Trophoblast cell (in vitro differentiated cells and primary cell): ENCODE results near the gene MAP1B.

Experiments
- DNase-seq, 2 donors: peaks; one replicate each; pipeline ENCODE4 v3.0.0-alpha.2; 2016
- H2AFZ ChIP-seq: 2 replicates; pipeline ENCODE4 v1.6.1; 2013; ENCODE audit warnings: low read length, moderate library complexity, mild to moderate bottlenecking; ENCODE audit not compliant: insufficient read depth, poor library complexity
- H2AK5ac ChIP-seq: 2 replicates; pipeline ENCODE4 v1.6.1; 2013; ENCODE audit warnings: mild to moderate bottlenecking, low read length
- H2BK120ac ChIP-seq: 2 replicates; pipeline ENCODE4 v1.6.1; 2013; ENCODE audit warnings: low read length, mild to moderate bottlenecking, moderate library complexity; ENCODE audit not compliant: insufficient read depth, poor library complexity
- H2BK12ac ChIP-seq: 2 replicates; pipeline ENCODE4 v1.6.1; 2013; ENCODE audit warnings: mild to moderate bottlenecking, low read length, moderate library complexity
- H2BK5ac ChIP-seq: 2 replicates; pipeline ENCODE4 v1.6.1; 2013; ENCODE audit warnings: low read length, low read depth, moderate library complexity, mild to moderate bottlenecking; ENCODE audit not compliant: poor library complexity
- H3K14ac ChIP-seq: 2 replicates; pipeline ENCODE4 v1.6.1; 2013; ENCODE audit warnings: mild to moderate bottlenecking, low read length
- H3K18ac ChIP-seq: 2 replicates; pipeline ENCODE4 v1.6.1; 2013; ENCODE audit warnings: mild to moderate bottlenecking, low read length
- H3K23ac ChIP-seq: 2 replicates; pipeline ENCODE4 v1.6.1; 2013; ENCODE audit warnings: low read length
- H3K27ac ChIP-seq: 2 replicates; pipeline ENCODE4 v1.5.1; 2013; ENCODE audit warnings: low read depth, mild to moderate bottlenecking, inconsistent platforms, low read length, moderate library complexity
- H3K27me3 ChIP-seq: 2 replicates; pipeline ENCODE4 v1.6.1; 2013; ENCODE audit warnings: inconsistent platforms, mild to moderate bottlenecking, low read length, moderate library complexity; ENCODE audit not compliant: insufficient read depth
- H3K36me3 ChIP-seq, 2 experiments: 1 replicate in 1 of 2; 2 replicates in 1 of 2; pipeline ENCODE4 v1.6.1; 2013; ENCODE audit warnings: low read length in 2 of 2, mild to moderate bottlenecking in 2 of 2, moderate library complexity in 1 of 2; ENCODE audit not compliant: insufficient read depth in 2 of 2, control insufficient read depth in 1 of 2
- H3K4ac ChIP-seq: 2 replicates; pipeline ENCODE4 v1.6.1; 2013; ENCODE audit warnings: low read depth, mild to moderate bottlenecking, low read length, moderate library complexity
- H3K4me1 ChIP-seq, 2 experiments: 1 replicate in 1 of 2; 2 replicates in 1 of 2; pipeline ENCODE4 v1.6.1; 2013; ENCODE audit warnings: low read length in 2 of 2, mild to moderate bottlenecking in 2 of 2, moderate library complexity in 1 of 2; ENCODE audit not compliant: insufficient read depth in 2 of 2, control insufficient read depth in 1 of 2
- H3K4me2 ChIP-seq: 2 replicates; pipeline ENCODE4 v1.6.1; 2013; ENCODE audit warnings: inconsistent platforms, mild to moderate bottlenecking, low read length, moderate library complexity
- H3K4me3 ChIP-seq: 2 replicates; pipeline ENCODE4 v1.5.1; 2013; ENCODE audit warnings: mild to moderate bottlenecking, low read depth, low read length, inconsistent platforms
- H3K79me1 ChIP-seq: one replicate; pipeline ENCODE4 v1.6.1; 2013; ENCODE audit warnings: low read length
- H3K79me2 ChIP-seq: 2 replicates; pipeline ENCODE4 v1.6.1; 2013; ENCODE audit warnings: low read length, mild to moderate bottlenecking; ENCODE audit not compliant: control insufficient read depth, insufficient read depth, poor library complexity
- H3K9ac ChIP-seq: 2 replicates; pipeline ENCODE4 v1.6.1; 2013; ENCODE audit warnings: mild to moderate bottlenecking, low read length
- H3K9me3 ChIP-seq: 2 replicates; pipeline ENCODE4 v1.6.1; 2013; ENCODE audit warnings: low read depth, mild to moderate bottlenecking, control low read depth, inconsistent platforms, low read length; ENCODE audit not compliant: insufficient read depth
- H4K12ac ChIP-seq: 2 replicates; pipeline ENCODE4 v1.6.1; 2013; ENCODE audit warnings: low read depth, mild to moderate bottlenecking, low read length, moderate library complexity
- H4K8ac ChIP-seq: 2 replicates; pipeline ENCODE4 v1.6.1; 2013; ENCODE audit warnings: low read depth, mild to moderate bottlenecking, low read length, moderate library complexity
- H4K91ac ChIP-seq: one replicate; pipeline ENCODE4 v1.6.1; 2013; ENCODE audit warnings: low read depth, mild to moderate bottlenecking, low read length, moderate library complexity
- WGBS: extraction: QIAGEN DNeasy Blood & Tissue Kit; methylation state at CpG from one replicate; pipeline ENCODE4 v1.1.7; 2013; ENCODE audit warnings: missing lambda C conversion rate; ENCODE audit not compliant: insufficient read length, insufficient coverage; ENCODE audit errors: extremely low coverage; 5-methylcytosine and 5-hydroxymethylcytosine counted together

MAP1B gene

GRCh38 chr5:72206994-72207393, 99.7 kb downstream of the MAP1B start:
- Histone ChIP-seq H3K4ac (no peak overlapping the region), H3K27me3 (no peaks in the 10 kb centered on the region), H3K36me3 (peaks cover 0 to 12% of the 10 kb centered on the region in 2 experiments), H3K79me2 (no peaks in the 10 kb centered on the region), H4K12ac (no peak overlapping the region), H3K4me2 (no peak overlapping the region), H3K14ac (no peak overlapping the region), H3K27ac (no peak overlapping the region), H2AFZ (no peak overlapping the region), H3K18ac (no peak overlapping the region), H3K4me1 (peaks cover 4 to 9% of the 10 kb centered on the region in 2 experiments), H4K91ac (no peak overlapping the region), H3K79me1 (peaks cover 2% of the 10 kb centered on the region), H3K9me3 (no peaks in the 10 kb centered on the region), H3K9ac (no peak overlapping the region), H3K4me3 (no peak overlapping the region), H2AK5ac (no peak overlapping the region), H4K8ac (no peak overlapping the region), H2BK12ac (no peak overlapping the region), H2BK5ac (no peak overlapping the region), H2BK120ac (no peak overlapping the region), H3K23ac (no peak overlapping the region)
- no peak for DNase-seq
- WGBS: no CpG with 5 or more reads among the region's 3 CpGs

- no peak overlapping the region for H3K23ac ChIP-seq
- no peaks in the 10 kb centered on the region for H3K79me2 ChIP-seq
- H3K9me3 ChIP-seq: no peaks in the 10 kb centered on the region
- H3K14ac ChIP-seq: no peak overlapping the region
- H2AK5ac ChIP-seq: no peak overlapping the region
- H3K4me3 ChIP-seq: no peak overlapping the region
- H3K79me1 ChIP-seq: peaks cover 2% of the 10 kb centered on the region
- 100% methylated on average over 1 of the region's 3 CpGs for WGBS
- H4K91ac ChIP-seq: no peak overlapping the region
- no peak overlapping the region for H3K4ac ChIP-seq
- H3K36me3 ChIP-seq: peaks cover 0 to 11% of the 10 kb centered on the region in 2 experiments
- no peak overlapping the region for H4K8ac ChIP-seq
- no peak overlapping the region for H2AFZ ChIP-seq
- H2BK12ac ChIP-seq: no peak overlapping the region
- no peak for DNase-seq
- H3K4me1 ChIP-seq: peaks cover 4 to 6% of the 10 kb centered on the region in 2 experiments
- no peak overlapping the region for H3K9ac ChIP-seq
- H3K27ac ChIP-seq: no peak overlapping the region
- H3K27me3 ChIP-seq: no peaks in the 10 kb centered on the region
- no peak overlapping the region for H3K4me2 ChIP-seq
- H2BK120ac ChIP-seq: no peak overlapping the region
- no peak overlapping the region for H2BK5ac ChIP-seq
- no peak overlapping the region for H3K18ac ChIP-seq
- H4K12ac ChIP-seq: no peak overlapping the region
These were observed 101.2 kb downstream of the MAP1B start for GRCh38 chr5:72208324-72208926.

- no peak overlapping the region for H3K27ac ChIP-seq
- no peak overlapping the region for H2BK12ac ChIP-seq
- H3K4ac ChIP-seq: no peak overlapping the region
- no peak overlapping the region for H2AFZ ChIP-seq
- no peak overlapping the region for H4K8ac ChIP-seq
- peaks cover 0 to 10% of the 10 kb centered on the region in 2 experiments for H3K36me3 ChIP-seq
- H3K27me3 ChIP-seq: no peaks in the 10 kb centered on the region
- H2BK120ac ChIP-seq: no peak overlapping the region
- H3K4me2 ChIP-seq: no peak overlapping the region
- no peak overlapping the region for H3K4me3 ChIP-seq
- no peak overlapping the region for H3K18ac ChIP-seq
- no peaks in the 10 kb centered on the region for H3K79me2 ChIP-seq
- H3K14ac ChIP-seq: no peak overlapping the region
- WGBS: no CpG with 5 or more reads among the region's 10 CpGs
- H3K9me3 ChIP-seq: no peaks in the 10 kb centered on the region
- no peak overlapping the region for H2AK5ac ChIP-seq
- no peak overlapping the region for H3K9ac ChIP-seq
- H4K12ac ChIP-seq: no peak overlapping the region
- DNase-seq: no peak
- peaks cover 2% of the 10 kb centered on the region for H3K79me1 ChIP-seq
- H4K91ac ChIP-seq: no peak overlapping the region
- H3K4me1 ChIP-seq: peaks cover 0 to 2% of the 10 kb centered on the region in 2 experiments
- H3K23ac ChIP-seq: no peak overlapping the region
- H2BK5ac ChIP-seq: no peak overlapping the region
These were observed 102.2 kb downstream of the MAP1B start for GRCh38 chr5:72209147-72210115.

- Histone ChIP-seq H3K4me1 (no peaks in the 10 kb centered on the region), H3K14ac (no peak overlapping the region), H4K12ac (no peak overlapping the region), H3K79me1 (no peaks in the 10 kb centered on the region), H3K9me3 (no peaks in the 10 kb centered on the region), H4K8ac (no peak overlapping the region), H2BK12ac (no peak overlapping the region), H4K91ac (no peak overlapping the region), H2BK120ac (no peak overlapping the region), H2BK5ac (no peak overlapping the region), H3K18ac (no peak overlapping the region), H3K4me2 (no peak overlapping the region), H3K4me3 (no peak overlapping the region), H3K27ac (no peak overlapping the region), H2AK5ac (no peak overlapping the region), H3K9ac (no peak overlapping the region), H3K36me3 (peaks cover 0 to 14% of the 10 kb centered on the region in 2 experiments), H3K4ac (no peak overlapping the region), H3K23ac (no peak overlapping the region), H3K79me2 (no peaks in the 10 kb centered on the region), H2AFZ (no peak overlapping the region), H3K27me3 (no peaks in the 10 kb centered on the region)
- no CpG with 5 or more reads among the region's 6 CpGs for WGBS
- DNase-seq: peak in 1 of 2 donors; percentile 66
These were observed 103.8 kb downstream of the MAP1B start for GRCh38 chr5:72210888-72211678.
